Stimulated activated CD8-positive, alpha-beta memory T cell treated with anti-CD3 and anti-CD28 coated beads, Interleukin-7, amount 100 ng/mL, for 4 hours (primary cell): ENCODE data around the gene LEP.

ENCODE experiments used
- DNase-seq, 2 donors: peaks; one replicate each; pipeline ENCODE4 v3.0.0-alpha.2; 2020; ENCODE audit warnings: low read depth in 2 of 2

The LEP gene

GRCh38 chr7:128244861-128245260 is 3.8 kb downstream of the LEP start:
- no peak for DNase-seq

DNA sequence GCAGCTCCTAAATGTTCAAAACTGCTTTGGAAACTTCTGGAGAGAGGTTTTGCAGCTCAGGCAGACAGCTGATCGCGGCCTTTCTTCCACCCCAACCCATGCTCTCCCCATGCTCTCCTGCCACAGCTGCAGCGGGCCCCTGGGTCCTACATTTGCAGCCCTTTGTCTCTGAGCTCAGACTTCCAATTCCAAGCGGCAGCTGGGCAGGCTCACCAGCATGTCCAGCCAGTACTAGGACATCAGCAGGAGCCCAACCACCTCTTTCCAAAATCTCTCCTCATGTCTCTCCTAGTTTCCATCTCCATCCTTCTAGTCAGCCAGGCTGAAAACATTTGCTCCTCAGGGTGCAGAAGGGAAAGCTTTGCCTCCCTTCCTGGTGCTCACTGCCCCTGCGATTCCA is 6.0 kb downstream of the LEP start:
- DNase-seq = no peak

DNA sequence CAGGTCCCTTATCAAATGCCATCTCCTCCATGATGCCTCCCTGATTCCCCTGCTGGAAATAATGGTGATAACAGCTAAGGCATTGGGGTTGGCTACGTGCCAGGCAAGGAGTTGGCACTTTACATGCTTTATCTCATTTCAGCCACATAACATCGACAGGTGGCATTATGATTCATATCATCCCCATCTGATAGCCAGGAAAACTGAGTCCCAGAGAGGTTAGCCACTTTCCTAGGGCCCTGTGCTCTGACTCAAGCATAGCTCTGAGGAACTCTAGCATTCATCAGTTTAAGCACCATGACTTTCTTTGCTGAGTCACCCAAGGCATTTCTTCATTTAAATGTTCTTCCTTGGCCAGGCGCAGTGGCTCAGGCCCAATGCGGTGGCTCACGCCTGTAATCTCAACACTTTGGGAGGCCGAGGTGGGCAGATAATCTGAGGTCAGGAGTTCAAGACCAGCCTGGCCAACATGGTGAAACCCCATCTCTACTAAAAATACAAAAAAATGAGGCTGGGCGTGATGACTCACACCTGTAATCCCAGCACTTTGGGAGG is 6.6 kb downstream of the LEP start:
- no peak for DNase-seq

- DNase-seq = no peak
Observed at GRCh38 chr7:128251337-128251736, 10.3 kb downstream of the LEP start.

- no peak for DNase-seq
Observed at GRCh38 chr7:128253701-128254100, 12.6 kb downstream of the LEP start.

DNA sequence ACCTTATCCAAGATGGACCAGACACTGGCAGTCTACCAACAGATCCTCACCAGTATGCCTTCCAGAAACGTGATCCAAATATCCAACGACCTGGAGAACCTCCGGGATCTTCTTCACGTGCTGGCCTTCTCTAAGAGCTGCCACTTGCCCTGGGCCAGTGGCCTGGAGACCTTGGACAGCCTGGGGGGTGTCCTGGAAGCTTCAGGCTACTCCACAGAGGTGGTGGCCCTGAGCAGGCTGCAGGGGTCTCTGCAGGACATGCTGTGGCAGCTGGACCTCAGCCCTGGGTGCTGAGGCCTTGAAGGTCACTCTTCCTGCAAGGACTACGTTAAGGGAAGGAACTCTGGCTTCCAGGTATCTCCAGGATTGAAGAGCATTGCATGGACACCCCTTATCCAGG is 13.4 kb downstream of the LEP start:
- no peak for DNase-seq

DNA sequence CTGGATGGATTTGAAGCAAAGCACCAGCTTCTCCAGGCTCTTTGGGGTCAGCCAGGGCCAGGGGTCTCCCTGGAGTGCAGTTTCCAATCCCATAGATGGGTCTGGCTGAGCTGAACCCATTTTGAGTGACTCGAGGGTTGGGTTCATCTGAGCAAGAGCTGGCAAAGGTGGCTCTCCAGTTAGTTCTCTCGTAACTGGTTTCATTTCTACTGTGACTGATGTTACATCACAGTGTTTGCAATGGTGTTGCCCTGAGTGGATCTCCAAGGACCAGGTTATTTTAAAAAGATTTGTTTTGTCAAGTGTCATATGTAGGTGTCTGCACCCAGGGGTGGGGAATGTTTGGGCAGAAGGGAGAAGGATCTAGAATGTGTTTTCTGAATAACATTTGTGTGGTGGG is 14.2 kb downstream of the LEP start:
- no peak for DNase-seq

- no peak for DNase-seq
Observed at GRCh38 chr7:128257458-128257857, 16.4 kb downstream of the LEP start.

DNA sequence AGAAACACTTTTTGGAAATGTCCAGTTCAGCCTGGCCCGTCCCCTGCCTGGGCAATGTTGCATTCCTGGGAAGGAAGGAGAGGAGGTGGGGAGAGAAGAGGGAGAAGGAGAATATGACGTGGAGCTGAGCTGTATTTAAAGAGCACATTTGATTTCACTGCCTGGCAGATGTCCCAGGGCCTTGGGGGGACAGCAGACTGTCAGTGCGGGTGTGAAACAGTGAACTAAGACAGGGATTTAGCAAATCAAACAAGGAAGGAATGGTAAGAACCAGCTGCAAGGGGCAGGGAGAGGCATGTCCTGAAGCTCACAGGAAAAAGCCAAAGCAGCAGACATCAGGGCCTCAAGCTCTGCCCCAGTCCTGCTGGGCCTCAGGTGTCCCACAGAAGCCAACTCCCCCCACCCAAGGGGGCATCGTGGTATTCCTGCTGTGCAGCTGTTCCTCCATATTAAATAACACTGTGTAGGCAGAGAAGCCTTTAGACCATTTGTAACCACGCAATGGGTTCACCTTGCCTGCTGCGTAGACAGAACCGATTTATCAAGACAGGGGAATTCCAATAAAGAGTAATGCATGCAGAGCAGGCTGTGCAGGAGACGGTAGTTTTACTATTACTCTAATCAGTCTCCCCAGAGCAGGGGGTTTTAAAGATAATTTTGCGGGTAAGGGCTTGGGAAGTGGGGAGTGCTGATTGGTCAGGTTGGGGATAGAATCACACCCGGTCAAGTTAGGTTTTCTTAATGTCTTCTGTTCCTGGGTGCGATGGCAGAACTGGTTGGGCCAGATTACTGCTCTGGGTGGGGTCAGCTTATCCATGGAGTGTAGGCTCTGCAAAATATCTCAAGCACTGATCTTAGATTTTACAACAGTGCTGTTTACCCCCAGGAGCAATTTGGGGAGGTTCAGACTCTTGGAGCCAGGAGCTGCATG is 18.3 kb downstream of the LEP start:
- no peak for DNase-seq

GRCh38 chr7:128260069-128260795 is 19.2 kb downstream of the LEP start:
- no peak for DNase-seq

DNA sequence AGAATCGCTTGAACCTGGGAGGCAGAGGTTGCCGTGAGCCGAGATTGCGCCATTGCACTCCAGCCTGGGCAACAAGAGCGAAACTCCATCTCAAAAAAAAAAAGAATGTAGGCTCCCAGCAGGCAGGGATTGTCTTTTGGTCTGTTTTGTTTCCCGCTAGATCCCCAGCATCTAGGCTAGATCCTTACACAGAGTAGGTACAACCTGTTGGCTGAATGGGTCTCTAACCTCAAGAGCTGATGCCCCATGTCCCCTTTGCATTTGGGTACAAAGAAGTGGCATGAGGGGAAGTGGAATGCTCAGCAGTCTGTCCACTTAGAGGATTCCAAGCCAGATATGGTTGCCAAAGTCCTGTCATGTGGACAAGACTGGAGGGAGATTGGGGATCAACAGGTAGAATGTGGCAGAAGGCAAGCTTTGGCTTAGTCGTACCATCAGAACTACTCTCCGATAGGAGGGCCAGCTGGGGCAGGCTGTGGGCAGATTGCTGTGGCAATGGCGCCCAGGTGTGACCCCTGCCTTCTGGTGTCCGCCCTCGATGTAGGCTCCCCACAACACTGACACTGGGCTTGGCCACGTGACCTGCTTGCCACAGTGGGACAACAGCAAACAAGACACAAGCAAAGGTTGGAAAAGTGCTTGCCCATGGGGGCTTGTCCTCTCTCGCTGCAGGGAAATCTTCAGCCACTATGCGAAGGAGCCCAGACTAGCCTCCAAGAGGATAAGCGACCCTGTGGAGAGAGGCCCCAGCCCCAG is 21.4 kb downstream of the LEP start:
- no peak for DNase-seq

GRCh38 chr7:128263420-128263819 is 22.3 kb downstream of the LEP start:
- DNase-seq = no peak

GRCh38 chr7:128264477-128264876 is 23.4 kb downstream of the LEP start:
- DNase-seq = no peak

DNA sequence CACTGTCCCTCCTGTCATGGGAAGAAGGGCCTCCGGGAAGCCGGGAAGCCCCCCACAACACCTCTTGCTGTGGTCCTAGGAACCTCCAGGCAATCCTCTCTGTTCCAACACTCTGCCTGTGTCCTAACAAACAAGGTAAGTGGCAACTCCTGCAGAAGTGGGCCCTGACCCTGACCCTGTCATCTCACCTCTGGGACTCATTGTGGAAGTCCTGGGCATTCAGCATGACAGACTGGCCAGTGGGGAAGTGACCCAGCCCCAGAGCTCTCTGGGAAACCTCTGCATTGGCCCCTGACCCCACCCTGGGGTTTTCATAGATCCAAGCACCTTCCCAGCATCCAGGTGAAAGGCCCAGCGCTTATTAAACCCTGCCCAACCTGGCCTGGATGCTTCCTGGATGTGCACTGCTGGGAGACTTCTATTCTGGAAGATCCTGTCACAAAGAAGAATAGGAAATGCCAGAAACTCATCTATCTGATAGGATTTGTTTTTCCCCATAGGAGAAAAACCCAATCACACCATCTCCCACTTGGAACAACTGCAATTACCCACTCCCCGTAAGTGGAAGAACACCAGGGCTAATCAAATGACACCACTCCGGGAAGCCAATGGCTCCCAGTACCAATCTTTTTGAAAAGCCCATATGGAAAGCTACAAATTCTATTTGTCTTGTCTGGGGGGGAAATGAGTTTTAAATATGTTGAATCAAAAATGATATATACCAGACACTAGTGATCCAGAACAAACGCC is 24.3 kb downstream of the LEP start:
- DNase-seq = no peak

DNA sequence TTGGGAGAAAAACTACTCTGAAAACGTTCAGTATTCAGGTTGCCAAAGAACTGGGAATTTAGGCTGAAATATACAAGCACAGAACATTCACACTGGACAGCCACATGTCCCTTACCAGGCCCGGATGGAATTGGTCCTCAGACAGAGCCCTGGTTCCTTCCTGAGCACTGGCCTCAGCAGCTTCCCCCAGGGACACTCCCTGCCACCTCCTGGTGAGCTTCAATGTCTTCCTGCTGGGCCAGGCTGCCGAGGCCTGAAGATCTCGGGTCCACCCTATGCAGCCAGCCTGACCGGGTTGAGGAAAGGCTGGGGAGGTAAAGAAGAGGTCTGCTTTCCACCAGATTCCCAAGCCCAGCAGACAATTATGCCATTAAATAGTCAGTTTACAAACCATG is 24.8 kb downstream of the LEP start:
- DNase-seq = no peak

GRCh38 chr7:128266529-128266882 is 25.4 kb downstream of the LEP start:
- no peak for DNase-seq

- DNase-seq = no peak
Observed at GRCh38 chr7:128266883-128267594, 26.0 kb downstream of the LEP start.

- no peak for DNase-seq
Observed at GRCh38 chr7:128267595-128267924, 26.5 kb downstream of the LEP start.

DNA sequence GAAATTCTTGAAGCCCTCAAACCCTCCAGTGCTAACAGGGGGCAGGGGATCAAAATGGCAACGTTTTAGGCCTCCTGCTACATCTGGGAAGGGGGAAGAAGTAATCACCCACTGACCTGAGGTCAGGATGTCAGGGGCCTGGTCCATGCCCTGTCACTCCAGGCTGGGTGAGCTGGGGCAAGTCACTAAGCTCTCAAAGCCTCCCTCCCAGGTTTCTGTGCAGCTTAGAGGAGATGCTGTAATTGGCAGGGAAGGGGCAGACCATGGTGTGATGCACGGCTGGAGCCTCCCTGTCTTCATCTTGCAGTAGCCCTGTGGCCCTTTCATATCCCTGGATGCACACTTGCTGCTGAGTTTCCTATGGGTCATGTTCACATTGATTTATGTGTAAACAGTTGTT is 27.2 kb downstream of the LEP start:
- DNase-seq = no peak

- no peak for DNase-seq
Observed at GRCh38 chr7:128270826-128271272, 29.8 kb downstream of the LEP start.

DNA sequence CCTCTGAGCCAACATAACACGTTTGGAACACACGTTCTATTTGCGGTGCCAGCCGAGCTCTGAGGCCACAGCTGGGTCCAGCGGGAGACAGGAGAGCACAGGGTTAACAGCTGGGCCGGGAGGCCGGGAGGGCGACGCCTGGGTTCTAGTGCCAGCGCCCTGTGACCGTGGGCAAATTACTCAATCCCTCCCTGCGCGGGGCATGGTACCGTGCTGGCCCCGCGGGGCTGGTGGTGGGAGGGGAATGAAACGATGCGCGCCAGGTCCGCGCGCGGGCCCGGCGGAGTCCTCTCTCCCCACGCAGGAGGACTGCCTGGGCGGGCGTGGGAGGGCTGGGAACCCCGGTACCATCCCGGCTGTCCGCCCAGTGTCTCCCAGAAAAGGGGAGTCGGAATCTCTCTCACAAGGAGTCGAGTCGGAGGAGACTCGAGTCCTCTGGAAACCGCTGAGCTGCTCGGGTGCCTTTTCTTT is 30.4 kb downstream of the LEP start:
- no peak for DNase-seq
